Fibroblast of skin of left biceps (primary cell): ENCODE data around the gene EIF4G3.

Experiments used
- DNase-seq, 2 experiments: peaks; one replicate each; pipeline ENCODE4 v3.0.0-alpha.2; 2013; ENCODE audit warnings: low read depth in 2 of 2

Gene EIF4G3

DNA sequence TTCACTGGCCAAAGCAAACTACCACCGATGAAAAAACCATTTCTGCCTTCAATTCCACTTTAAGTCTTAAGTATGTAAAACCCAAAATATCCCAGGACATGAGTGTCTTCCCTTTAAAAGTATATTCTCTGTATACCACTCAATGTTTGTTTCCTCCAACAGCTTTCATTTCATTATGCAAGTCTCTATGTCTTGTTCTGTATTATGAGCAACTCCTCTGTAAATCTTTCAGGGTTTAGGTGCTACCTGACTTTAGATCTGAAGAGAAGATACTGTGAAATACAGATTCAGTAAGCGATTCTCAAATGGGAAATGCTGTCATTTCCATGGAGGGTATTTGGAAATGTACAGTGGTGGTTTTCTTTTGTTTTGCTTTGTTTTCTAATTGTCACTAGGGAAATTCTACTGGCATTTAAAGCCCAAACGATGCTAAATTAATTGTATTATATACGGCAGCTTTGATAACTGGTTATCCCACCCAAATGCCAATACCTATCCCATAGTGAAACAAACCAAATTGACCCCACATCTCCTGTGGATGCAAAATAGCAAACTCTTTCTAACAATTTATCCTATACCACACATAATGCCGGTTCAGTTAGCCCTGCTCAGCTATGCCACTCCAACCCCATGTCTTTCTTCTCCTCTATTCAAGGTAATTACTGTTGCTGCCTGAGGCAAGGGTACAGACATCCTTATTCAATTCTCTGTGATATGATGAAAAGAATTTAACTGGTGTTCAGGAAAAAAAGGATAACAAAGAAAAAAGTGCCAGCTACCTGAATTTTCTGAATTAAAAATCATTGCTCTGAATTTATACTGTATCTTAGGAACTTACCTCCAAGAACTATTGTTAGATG lies 182.8 kb downstream of the EIF4G3 start:
- no peak for DNase-seq

DNA sequence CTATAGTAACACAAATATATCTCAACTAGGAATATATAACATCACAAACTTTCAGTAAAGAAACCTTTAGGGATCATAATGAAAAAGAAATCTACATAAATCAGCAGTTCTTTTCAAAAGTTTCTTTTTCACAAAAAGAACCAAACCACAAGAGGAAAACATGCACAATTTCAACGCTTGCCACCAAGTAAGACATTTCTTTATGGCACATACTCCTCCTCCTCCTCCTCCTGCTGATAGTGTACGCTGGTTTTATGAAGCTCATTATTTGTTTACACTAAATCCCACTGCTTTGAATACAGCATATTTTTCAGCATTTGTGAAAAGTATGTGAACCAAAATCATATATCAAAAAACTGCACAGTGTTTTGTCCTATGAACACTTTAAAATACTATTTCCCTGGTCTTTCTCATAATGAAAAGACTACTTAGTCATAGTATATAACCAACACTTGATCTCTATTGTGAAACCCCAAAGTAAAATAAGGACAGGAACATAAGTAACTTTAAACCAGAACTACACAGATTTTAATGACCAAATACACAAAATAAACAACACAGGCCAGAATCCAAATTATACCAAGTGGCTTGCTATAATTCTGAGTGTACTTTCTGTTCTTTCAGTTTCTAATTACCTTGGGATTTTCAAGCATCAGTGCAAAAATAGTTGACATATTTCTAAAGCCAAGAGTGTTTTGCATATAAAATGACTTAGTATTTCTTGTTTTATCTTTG lies 184.2 kb downstream of the EIF4G3 start:
- no peak for DNase-seq

DNA sequence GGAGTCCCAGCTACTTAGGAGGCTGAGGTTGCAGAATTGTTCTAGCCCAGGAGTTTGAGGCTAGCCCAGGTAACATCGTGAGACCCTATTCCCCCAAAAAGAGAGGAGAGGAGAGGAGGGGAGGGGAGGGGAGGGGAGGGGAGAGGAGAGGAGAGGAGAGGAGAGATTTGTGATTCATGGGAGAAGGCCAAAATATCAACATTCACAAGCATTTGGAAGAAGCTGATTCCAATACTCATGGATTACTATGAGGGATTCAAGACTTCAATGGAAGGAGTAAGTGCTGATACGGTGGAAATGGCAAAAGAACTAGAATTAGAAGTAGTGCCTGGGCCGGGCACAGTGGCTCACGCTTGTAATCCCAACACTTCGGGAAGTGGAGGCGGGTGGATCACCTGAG lies 187.8 kb downstream of the EIF4G3 start:
- no peak for DNase-seq

DNA sequence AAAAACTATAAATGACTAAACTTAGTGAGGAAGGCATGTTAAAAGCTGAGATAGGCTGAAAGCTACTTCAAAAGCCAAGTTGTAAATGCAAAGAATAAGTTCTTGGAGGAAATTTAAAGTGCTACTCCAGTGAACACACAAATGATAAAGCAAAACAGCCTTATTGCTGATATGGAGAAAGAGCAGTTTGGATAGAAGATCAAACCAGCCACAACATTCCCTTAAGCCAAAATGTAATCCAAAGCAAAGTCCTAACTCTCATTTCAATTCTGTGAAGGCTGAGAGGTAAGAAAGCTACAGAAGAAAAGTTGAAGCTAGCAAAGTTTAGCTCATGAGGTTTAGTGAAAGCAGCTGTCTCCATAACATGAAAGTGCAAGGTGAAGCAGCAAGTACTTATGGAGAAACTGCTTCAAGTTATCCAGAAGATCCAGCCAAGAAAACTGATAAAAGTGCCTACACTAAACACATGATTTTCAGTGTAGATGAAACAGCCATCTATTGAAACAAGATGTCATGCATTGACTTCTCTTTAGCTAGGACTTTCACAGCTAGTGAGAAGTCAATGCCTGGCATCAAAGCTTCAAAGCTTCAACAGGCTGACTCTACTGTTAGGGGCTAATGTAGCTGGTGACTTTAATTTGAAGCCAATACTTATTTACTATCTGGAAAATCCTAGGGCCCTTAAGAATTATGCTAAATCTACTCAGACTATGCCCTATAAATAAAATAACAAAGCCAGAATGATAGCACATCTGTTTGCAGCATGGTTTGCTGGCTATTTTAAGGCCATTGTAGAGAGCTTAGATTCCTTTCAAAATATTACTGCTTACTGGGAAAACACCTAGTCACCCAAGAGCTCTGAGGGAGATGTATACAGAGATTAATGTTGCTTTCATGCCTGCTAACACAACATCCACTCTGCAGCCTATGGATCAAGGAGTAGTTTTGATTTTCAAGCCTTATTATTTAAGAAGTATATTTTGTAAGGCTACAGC lies 188.6 kb downstream of the EIF4G3 start:
- no peak for DNase-seq

DNA sequence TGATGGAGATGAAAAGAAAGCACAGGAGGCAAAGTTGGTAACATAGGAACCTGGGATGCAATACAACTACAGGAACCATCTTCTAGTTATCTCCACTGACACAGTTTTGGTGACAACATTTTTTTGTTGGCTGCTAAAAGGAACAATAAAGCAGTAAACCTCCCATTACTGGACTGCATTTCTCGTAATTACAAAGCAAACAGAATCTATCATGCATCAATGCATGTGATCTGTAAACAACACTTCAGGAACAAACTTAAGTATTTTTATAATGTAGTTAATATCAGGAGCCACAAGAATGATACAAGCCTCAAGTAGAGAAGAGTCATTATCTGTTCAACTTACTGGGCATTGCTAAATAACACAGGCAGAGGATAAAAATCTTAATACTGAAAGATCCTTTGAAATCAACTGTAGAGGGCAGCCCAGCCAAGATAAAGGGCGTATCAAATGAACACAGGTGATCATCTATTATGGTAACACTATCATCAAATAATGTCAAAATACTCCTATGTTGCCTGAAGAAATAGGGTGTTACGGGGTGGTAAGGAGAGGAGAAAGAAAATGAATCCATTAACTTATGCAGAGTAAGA lies 193.3 kb downstream of the EIF4G3 start:
- DNase-seq: no peak

DNA sequence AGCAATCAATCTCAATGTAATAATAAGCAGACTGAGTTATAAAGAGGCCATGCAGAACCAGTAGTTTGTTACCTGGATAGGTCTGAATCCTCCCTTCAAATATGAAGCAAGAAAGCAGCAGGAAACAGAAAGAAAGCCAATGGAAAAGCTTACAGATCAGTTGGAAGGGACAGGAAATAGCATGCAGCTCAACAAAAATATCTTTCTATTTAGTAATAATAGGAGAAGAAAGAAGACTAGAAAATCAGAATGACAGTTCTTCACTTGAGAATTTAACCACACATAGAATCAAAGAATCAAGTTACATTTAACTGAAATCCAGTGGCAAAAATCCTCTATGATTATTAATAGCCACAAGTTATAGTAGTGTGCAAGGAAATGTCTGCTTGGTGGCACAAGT lies 194.4 kb downstream of the EIF4G3 start:
- DNase-seq: no peak

DNA sequence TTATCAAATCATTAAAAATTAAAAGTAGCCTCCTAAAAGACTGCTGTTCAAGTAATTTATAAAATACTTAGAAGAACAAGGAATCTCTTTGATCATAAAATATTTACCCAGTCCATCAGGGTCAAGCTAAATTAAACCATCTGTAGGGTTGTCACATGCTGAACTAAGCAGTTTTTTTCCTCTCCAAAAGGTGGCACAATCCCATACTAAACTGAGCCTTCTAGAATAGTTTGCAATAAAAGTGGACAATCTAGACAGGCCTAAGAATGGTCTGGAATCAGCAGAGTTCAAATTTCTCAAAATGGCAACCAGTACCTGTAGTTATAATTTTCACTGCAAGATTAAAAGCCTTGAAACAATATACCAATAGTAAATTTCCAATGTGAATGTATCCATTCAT lies 194.8 kb downstream of the EIF4G3 start:
- DNase-seq: no peak

DNA sequence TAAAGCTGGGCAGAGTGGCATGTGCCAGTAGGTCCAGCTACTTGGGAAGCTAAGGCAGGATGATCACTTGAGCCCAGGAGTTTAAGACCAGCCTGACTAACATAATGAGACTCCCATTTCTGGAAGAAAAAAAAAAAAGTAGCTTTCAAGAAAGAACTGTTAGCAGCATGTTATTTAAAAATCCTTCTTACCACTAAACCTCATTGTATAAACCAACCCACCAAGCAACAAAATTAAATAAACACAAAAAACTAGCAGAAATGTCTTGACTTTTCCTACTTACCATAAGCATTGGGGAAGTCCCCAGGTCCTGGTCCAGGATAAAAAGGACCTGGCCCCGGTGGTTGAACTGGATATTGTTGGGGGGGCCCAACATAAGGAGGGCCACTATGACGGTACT lies 196.6 kb downstream of the EIF4G3 start:
- DNase-seq: no peak

DNA sequence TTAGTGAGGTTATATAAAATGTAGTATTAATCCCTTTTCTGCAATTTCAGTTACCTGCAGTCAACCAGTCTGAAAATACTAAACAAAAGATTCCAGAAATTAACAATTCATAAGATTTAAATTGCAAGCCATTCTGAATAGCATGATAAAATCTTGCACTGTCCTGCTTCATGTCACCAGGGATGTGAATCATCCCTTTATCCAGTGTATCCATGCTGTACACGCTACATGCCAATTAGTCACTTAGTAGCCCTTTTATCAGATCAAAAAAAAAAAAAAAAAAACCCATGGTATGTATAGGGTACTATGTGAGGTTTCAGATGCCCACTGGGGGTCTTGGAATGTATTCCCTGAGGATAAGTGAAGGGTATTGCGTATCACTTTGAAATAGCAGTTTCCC lies 198.3 kb downstream of the EIF4G3 start:
- DNase-seq: no peak

DNA sequence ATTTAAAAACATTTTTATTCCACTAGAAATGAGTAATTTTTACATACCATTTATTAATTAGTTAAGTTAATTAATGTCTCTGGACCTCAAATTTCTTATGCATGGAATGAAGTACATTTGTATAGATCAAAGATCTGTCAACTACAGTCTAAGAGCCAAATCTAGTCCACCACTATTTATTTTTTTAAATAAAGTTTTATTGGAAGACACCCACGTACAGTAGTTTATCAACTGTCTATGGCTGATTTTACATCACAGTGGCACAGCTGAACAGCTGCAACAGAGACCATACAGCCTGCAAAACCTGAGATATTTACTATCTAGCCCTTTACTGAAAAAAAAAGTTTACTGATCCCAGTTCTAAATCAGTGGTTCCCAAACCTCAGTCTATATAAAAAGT lies 201.0 kb downstream of the EIF4G3 start:
- DNase-seq: no peak

DNA sequence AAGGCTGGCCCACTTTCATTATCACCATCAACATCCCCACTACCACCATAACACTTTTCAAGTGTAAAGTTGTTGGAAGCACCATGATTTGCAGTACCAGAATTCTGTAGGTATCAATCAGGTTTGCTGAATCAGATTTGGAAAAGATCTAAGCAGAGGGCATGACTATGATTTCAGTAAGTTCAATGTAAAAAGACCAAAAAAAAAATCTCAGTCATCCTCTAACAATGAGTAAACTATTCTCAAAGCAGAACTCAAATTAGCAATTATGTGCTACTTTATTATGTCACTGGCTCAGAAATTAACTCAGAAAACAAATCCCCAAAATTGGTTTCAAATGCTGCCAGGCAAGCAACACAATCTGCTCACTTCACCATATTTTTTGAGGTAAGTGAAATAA lies 201.7 kb downstream of the EIF4G3 start:
- DNase-seq: no peak

DNA sequence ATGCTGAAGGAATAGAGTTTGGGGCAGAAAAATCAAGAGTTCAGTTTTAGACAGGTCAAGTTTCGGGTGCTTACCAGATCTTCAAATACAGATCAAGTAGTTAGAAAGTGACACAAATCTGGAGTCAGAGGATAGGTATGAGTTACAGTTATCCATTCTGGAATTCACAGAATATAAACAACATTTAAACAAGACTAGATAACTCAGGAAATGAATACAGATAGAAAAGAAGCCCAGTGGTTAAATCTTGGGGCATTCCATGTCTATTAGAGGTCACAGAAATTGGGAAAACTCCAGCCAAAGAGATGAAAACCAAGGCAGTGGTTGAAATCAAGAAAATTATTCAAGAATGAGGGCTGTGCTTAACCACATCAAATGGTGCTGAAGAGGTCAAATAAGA lies 202.6 kb downstream of the EIF4G3 start:
- no peak for DNase-seq

DNA sequence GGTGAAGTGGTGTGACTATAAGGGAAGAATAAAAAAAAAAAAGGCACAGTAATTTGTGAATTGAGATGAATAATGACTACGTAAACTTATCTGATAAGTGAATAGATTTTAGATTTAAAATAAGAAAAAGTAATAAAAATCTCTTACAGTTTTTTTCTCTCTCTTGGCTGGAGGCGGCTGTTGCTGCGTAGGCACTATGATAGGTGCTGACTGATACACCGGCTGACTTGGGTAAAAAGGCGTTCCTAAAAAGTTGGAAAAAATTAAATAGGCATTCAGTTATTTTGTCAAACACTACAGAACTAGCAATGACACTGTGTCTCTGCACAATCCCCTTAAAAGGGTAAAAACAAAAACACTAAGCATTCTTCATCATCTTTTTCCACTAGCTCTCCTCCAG lies 203.8 kb downstream of the EIF4G3 start:
- DNase-seq: no peak

DNA sequence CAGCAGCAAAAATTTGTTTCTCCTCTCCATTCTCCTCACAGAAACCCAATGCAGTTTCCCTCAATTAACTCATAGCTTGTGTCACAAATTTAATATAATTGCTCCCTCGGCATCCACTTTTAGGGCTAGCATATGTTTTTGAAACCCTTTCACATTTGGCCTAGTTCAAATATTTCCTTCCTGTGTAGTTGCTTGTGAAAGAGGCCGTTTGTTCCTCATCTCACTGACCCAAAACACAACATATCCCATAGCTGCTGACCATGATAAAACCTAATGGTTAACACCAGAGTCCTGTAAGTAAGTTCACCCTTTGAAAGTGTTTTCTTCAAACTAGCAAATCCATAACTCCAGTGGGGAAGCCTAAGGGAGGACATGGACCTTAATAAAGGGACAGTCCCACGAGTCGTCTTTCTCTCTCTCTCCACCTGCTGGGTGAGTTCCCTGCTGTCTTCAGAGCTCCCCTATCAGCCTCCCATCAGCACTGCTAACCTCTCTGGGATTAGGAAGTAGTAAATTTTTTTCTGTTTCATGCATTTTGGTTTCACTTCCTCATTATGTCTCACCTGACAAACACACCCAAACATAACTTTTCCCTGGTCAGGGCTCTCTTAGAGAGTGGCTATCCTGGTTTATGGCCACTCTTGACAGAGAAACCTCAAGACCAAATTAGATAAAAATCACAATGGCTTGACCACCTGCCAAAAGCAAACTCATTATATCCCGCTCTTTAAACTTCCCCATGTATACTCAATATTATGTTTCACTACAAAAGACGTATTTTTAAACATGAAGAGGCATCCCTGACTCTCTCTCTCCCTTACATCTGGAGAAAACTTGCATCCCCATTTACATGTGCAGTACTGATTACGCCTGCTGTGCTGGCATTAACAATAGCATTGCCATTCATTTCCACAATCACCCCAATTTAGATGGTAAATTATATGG lies 211.9 kb downstream of the EIF4G3 start:
- DNase-seq: no peak

DNA sequence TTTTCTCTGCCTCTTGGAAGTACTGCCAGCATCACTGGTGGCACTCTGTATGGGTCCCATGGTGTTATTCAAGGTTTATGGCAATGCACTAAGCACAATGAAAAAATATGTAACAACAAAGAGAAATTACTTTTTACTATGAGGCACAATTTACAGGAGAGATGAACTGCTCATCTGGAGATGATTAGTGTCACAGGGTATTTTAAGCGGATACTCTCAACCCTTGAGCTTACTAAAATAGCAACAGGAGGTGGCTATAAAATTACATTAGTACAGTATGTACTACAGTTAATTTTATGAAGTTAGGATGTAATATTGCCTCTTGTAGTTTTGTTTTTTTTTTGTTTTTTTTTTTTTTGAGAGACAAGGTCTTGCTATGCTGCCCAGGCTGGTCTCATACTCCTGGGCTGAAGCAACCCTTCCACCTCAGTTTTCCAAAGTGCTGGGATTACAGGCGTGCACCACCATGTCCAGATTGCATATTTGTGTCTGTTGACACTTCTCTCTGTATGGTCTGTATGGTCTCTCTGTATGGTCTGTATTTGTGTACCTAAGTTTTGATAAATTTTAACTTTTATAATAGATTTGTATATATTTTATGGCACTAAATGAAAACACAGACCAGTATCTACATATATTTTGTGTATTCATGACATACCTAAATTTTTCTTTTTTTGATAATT lies 214.0 kb downstream of the EIF4G3 start:
- no peak for DNase-seq

DNA sequence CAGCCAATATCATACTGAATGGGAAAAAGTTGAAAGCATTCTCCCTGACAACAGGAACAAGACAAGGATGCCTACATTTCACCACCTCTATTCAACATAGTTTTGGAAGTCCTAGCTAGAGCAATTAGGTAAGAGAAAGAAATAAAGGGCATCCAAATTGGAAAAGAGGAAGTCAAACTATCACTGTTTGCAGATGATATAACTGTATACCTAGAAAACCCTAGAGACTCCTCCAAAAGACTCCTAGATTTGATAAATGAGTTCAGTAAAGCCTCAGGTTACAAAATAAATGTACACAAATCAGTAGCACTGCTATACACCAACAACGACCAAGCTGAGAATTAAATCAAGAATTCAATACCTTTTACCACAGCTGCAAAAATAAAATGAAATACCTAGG lies 218.3 kb downstream of the EIF4G3 start:
- no peak for DNase-seq

DNA sequence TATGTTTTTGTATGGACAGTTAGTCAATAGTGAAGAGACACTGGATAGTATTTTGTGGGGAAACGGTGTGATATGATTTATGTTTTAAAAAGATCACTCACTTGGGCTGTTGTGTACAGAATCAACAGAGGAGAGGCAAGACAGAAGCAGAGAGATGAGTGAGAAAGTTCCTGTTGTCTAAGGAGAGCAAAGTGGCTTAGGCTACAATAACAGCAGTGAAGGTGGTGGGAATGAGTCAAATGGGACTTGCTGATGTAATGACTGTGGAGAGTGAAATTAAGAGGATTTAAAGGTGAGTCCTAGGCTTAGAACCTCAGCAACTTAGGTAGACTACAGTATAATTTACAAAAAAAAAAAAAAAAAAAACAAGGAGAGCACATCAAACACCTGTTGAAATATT lies 220.4 kb downstream of the EIF4G3 start:
- no peak for DNase-seq

DNA sequence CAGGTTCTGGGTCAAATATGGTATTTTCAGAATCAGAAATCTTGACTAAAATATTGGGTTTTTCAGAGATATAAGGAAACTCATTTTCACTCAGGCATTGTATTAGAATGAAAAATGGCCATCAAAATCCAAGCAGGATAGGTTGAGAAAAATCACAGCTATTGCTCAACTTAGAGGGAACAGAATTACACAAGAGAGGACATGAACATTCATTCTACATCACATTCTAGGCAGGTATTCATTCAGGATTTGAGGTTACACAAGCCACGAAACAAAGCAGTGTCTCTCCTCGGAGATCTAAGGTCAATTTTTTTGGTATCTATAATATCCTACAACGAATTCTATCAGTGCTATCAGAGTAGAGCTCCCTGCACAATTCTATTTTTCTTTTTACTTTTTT lies 226.0 kb downstream of the EIF4G3 start:
- no peak for DNase-seq

DNA sequence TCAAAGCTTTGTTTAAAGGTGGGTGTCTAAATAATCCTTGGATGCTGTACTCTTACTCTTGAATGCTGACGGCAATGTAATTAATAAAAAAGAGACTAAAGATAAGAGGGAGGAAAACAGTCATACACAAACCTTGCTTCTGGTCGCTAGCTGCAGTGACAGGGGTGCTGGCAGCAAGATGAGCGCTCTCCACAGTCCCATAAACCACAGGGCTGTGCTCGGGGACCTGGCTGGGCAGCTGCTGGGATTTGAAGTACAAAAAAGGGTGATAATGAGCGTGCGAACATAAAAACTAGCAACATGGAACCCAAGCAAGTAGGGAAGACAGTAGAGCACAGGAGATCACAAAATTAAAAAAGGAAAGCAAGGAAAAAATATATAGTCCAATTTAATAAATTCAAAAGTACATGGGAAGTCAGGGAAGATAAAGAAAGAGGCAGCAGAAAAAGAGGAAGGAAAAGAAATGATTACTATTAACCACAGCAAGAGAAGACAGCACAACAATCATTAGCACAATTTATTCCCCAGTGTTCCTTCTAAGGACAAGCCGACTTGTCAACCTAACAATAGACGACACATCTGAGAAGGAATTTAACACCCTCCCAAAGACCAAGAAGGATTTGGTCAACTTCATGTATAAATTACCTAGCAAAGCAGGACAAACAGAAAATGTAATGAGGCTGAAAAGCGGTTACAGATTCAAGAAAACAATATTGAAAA lies 226.7 kb downstream of the EIF4G3 start:
- DNase-seq: no peak
